ENCODE data around the gene ISOC2.

ISOC2 gene

GRCh38 chr19:55489711-55490477 is 28.5 kb upstream of the ISOC2 start:
- no peak for DNase-seq

DNA sequence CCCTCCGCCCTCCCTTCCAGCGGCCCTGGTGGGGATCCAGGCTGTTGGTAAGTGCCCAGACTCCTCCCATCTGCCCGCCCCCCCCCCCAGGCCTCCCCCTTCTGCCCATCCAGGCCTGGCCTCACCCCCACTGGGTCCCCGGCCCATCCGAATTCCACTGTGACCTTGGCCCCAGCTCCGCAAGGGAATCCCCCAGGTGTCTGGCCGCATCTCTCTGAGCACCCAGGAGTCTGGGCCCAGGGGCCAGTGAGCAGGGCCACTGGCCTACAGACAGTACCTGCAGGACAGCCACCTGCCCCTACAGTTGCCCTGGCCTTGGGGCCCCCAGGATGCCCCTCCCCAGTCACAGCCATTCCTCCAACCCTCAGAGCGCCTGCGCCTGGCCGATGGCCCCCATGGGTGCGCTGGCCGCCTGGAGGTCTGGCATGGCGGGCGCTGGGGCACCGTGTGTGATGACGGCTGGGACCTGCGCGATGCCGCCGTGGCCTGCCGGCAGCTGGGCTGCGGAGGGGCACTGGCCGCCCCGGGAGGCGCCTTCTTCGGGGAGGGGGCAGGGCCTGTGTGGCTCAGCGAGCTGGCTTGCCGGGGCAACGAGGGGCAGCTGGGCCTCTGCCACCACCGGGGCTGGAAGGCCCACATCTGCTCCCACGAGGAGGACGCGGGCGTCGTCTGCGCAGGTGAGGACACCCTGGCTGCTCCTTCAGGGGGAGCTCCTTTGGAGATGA is 27.7 kb upstream of the ISOC2 start:
- DNase-seq, result no peak

GRCh38 chr19:55487924-55488687 is 26.7 kb upstream of the ISOC2 start, which contains the start of gene SSC5D:
Gene SSC5D, plus strand, starts transcription at chr19:55488436. Its CDS starts 154 bp downstream, at chr19:55488590.
- DNase-seq, result no peak

DNA sequence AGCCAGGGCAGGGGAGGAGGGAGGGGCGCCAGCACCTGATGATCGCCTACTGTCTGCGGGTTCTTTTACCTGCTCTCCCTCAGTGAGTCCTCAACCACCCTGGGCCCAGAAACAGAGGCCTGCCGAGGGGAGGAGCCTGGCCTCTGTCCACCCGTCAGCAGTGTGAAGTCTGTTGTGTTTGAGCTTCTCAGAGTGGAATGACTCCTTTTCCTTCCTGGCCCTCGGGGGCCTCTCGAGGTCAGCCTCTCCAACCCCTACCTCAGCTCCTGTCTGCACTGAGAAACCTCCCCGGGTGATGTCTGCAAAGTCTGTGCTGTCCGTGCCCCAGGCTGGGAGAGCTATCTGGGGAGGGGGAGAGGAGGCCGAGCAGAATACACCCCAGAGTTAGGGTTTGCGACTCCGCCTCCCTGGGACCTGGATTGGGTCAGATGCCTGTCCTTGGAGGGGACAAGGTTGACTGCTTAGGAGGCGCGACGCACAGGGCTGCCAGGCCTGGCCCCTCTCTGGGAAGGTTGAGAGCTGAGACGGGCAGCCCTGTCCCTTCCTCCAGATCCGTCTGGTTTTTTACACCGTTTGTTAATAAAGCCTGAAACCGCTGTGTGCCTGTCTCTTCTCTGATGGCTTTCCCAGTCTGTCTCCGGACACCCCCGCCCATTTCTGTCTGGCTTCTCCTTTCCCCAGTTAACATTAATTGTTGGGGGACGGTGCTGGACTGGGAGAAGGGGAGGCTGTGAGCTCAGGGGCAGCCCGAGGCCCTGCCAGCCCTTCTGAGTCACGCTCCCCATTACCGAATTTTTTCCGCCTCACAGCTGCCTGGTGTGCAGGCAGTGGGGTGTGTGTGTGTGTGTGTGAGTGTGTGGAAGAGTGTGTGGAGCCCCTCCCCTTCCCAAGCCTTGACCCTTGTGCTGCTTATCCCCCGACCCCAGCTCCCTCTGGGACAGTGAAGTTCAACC is 25.8 kb upstream of the ISOC2 start:
- no peak for DNase-seq

DNA sequence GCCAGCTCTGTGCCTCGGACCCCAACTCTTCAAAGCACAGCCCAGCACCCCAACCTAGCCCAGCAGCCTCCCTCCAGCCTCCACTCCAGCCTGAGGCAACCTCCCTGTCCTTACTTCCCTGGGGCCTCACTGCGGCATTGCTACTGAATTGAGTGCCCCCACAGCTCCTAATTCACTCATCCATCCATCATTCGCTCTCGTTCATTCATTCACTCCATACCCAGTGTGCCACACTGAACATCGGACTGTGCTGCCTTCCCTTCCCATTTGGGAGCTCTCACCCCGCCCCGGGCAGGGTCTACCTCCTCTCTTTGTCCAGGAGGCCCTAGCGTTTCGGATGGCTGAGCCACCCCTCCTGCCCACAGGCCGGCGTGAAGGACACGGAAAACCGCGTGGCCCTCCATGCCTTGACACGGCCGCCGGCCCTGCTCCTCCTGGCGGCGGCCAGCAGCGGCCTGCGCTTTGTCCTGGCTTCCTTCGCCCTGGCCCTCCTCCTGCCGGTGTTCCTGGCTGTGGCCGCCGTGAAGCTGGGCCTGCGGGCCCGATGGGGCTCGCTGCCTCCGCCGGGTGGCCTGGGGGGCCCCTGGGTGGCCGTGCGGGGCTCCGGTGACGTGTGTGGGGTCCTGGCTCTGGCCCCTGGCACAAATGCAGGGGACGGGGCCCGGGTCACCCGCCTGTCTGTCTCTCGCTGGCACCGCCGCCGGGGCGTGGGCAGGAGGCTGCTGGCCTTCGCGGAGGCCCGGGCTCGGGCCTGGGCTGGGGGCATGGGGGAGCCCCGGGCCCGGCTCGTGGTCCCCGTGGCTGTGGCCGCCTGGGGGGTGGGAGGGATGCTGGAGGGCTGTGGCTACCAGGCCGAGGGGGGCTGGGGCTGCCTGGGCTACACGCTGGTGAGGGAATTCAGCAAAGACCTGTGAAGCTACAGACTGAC is 24.9 kb upstream of the ISOC2 start:
- DNase-seq, result no peak

- no peak for DNase-seq
Measured at GRCh38 chr19:55485439-55486011, 24.1 kb upstream of the ISOC2 start.

- DNase-seq, result peak; percentile 67
Measured at GRCh38 chr19:55484593-55485438, 23.4 kb upstream of the ISOC2 start, which contains the start of gene NAT14. Gene NAT14, plus strand, starts transcription at chr19:55485188. Its CDS starts 521 bp downstream, at chr19:55485709.

- DNase-seq, result no peak
Measured at GRCh38 chr19:55483706-55484592, 22.5 kb upstream of the ISOC2 start.

DNA sequence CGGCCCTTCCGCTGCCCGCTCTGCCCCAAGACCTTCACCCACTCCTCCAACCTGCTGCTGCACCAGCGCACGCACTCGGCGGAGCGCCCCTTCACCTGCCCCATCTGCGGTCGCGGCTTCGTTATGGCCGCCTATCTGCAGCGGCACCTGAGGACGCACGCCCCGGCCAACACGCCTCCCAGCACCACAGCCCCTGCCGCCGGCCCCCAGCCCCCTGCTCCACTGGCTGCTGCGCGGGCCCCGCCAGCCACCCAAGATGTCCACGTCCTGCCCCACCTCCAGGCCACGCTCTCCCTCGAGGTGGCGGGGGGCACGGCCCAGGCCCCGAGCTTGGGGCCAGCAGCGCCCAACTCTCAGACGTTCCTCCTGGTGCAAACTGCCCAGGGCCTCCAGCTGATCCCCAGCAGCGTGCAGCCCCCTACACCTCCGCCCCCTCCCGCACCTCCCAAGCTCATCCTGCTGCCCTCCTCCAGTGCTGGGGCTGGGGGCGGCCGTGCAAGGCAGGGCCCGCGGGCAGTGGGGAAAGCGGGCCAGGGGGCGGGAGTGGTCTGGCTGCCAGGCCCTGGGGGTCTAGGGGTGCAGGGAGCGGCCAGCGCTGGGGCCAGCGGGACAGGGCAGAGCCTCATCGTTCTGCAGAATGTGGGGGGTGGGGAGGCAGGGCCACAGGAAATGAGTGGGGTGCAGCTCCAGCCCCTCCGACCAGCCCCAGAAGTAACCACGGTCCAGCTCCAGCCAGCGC is 21.7 kb upstream of the ISOC2 start:
- DNase-seq, result no peak

GRCh38 chr19:55482156-55482961 is 20.9 kb upstream of the ISOC2 start:
- DNase-seq, result no peak

DNA sequence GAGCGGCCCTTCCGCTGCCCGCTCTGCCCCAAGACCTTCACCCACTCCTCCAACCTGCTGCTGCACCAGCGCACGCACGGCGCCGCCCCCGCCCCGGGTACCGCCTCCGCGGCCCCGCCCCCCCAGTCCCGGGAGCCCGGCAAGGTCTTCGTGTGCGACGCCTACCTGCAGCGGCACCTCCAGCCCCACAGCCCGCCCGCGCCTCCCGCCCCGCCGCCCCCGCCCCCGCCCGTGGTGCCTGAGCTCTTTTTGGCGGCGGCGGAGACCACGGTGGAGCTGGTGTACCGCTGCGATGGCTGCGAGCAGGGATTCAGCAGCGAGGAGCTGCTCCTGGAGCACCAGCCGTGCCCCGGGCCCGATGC is 20.3 kb upstream of the ISOC2 start:
- no peak for DNase-seq

DNA sequence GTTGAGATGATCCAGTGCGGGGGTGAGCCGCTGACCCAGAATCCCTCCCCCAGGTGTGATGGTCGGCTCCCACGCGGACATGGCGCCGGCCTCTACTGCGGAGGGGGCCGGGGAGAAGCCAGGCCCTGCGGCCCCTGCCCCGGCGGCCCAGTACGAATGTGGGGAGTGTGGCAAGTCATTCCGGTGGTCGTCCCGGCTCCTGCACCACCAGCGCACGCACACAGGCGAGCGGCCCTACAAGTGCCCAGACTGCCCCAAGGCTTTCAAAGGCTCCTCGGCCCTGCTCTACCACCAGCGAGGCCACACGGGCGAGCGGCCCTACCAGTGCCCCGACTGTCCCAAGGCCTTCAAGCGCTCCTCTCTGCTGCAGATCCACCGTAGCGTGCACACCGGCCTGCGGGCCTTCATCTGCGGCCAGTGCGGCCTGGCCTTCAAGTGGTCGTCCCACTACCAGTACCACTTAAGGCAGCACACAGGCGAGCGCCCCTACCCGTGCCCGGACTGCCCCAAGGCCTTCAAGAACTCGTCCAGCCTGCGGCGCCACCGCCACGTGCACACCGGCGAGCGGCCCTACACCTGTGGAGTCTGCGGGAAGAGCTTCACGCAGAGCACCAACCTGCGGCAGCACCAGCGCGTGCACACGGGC is 19.8 kb upstream of the ISOC2 start:
- DNase-seq, result no peak

DNA sequence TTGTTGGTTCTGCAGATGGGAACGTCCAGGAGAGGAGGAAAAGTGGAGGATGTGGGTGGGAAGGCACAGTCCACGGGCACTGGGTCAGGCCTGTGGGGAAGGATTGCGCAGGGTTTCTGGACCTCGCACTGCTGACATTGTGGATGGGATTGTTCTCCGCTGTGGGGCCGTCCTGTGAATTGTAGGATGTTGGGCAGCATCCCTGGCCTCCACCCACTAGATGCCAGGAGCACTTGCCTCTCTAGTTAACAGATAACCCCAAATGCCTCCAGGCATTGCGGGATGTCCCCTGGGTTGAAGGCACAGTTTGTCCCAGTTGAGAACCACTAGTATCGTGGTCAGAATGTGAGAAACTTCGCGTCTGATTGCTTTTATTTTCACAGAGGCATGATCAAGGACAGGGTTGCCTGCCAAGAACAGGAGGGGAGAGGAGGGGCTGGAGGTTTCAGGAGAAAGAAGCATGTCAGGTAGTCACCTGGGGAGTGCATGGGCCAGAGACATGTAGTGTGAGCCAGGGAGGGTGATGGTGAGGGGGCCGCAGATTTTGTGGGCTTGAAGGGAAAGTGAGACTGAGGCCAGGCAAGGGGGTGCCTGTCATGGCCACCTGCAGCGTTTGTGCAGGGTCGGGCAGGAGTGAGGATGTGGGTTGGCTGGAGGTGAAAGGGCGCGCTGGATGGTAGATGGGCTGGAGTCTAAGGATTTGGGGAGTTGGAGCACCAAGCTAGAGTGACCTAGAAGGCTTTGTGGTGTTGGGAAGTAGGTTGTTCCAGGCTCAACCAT is 18.2 kb upstream of the ISOC2 start:
- no peak for DNase-seq

- no peak for DNase-seq
Measured at GRCh38 chr19:55479045-55479444, 17.6 kb upstream of the ISOC2 start.

- DNase-seq, result no peak
Measured at GRCh38 chr19:55478364-55478763, 16.9 kb upstream of the ISOC2 start.

DNA sequence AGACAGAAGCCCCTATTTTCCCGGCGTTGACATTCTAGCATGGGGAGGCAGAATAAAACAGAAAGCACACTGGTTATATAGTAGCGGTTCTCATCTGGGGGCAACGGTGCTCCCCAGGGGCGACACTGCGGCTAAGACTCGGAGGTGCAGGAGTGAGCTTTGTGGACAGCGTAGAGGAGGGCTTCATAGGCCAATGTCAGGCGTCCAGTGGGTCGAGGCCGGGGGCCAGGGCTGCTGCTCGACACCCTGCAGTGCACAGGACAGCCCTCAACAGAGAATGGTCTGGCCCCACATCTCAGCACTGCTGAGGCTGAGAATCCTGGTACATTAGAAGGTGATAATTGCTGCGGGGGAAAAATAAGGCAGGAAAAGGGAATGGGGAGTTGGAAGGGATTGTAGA is 16.5 kb upstream of the ISOC2 start:
- DNase-seq, result no peak
